Neural progenitor cell (in vitro differentiated cells): ENCODE data around the gene RNMT. TPM values are rescaled to one million over a fixed set of nuclear protein-coding genes. Genes with fewer than 3 reads are reported as not detected.

ENCODE experiments used
- DNase-seq: peaks from one replicate; pipeline ENCODE4 v3.0.0-alpha.2; 2016; ENCODE audit warnings: low spot score
- H2AFZ ChIP-seq: fragments of 200-600 bp; sonication (generic); replicated peaks from 2 replicates; pipeline ENCODE4 v1.6.1; 2016; ENCODE audit warnings: antibody characterized with exemption
- H3F3A ChIP-seq: fragments of 200-600 bp; sonication (generic); 2 replicates; pipeline ENCODE4 v1.6.1; 2016; ENCODE audit warnings: antibody characterized with exemption, low read depth
- H3K27ac ChIP-seq: fragments of 200-600 bp; sonication (generic); 2 replicates; pipeline ENCODE4 v1.5.1; 2016; ENCODE audit warnings: mild to moderate bottlenecking
- H3K27me3 ChIP-seq: fragments of 200-600 bp; sonication (generic); 2 replicates; pipeline ENCODE4 v1.6.1; 2016; ENCODE audit warnings: mild to moderate bottlenecking, moderate library complexity
- H3K36me3 ChIP-seq: fragments of 200-600 bp; sonication (generic); 2 replicates; pipeline ENCODE4 v1.5.1; 2016
- H3K4me1 ChIP-seq: fragments of 200-600 bp; sonication (generic); 2 replicates; pipeline ENCODE4 v1.6.1; 2016; ENCODE audit warnings: mixed run types
- H3K4me2 ChIP-seq: fragments of 200-600 bp; sonication (generic); 2 replicates; pipeline ENCODE4 v1.6.1; 2016
- H3K4me3 ChIP-seq: fragments of 200-600 bp; sonication (generic); 2 replicates; pipeline ENCODE4 v1.5.1; 2016
- H3K79me2 ChIP-seq: fragments of 200-600 bp; sonication (generic); 2 replicates; pipeline ENCODE4 v1.6.1; 2016; ENCODE audit warnings: low read depth
- H3K9ac ChIP-seq: fragments of 200-600 bp; sonication (generic); 2 replicates; pipeline ENCODE4 v1.6.1; 2016
- H3K9me3 ChIP-seq: fragments of 200-600 bp; sonication (generic); 2 replicates; pipeline ENCODE4 v1.5.1; 2016; ENCODE audit warnings: low read depth
- H4K20me1 ChIP-seq: fragments of 200-600 bp; sonication (generic); 2 replicates; pipeline ENCODE4 v1.6.1; 2016; ENCODE audit warnings: low read depth
- H3K27ac Mint-ChIP-seq: 3 replicates; pipeline ENCODE4 v1.8.0; 2021; ENCODE audit warnings: mixed read lengths
- H3K27me3 Mint-ChIP-seq: 2 replicates; pipeline ENCODE4 v1.8.0; 2022; ENCODE audit warnings: low read depth, mild to moderate bottlenecking, inconsistent platforms, moderate library complexity, mixed read lengths; ENCODE audit not compliant: insufficient read depth
- H3K36me3 Mint-ChIP-seq: 3 replicates; pipeline ENCODE4 v1.8.0; 2021; ENCODE audit warnings: mixed read lengths
- H3K4me1 Mint-ChIP-seq: 3 replicates; pipeline ENCODE4 v1.8.0; 2021; ENCODE audit warnings: mixed read lengths
- H3K4me3 Mint-ChIP-seq: 3 replicates; pipeline ENCODE4 v1.8.0; 2021; ENCODE audit warnings: mild to moderate bottlenecking, moderate library complexity, mixed read lengths
- H3K9me3 Mint-ChIP-seq: 3 replicates; pipeline ENCODE4 v1.8.0; 2020; ENCODE audit warnings: mixed read lengths
- CTCF ChIP-seq: fragments of 200-600 bp; sonication (generic); IDR thresholded peaks from 2 replicates; pipeline ENCODE4 v1.5.1; 2017; ENCODE audit warnings: antibody characterized with exemption, mild to moderate bottlenecking
- EZH2 ChIP-seq: fragments of 200-600 bp; sonication (generic); IDR thresholded peaks from 2 replicates; pipeline ENCODE4 v1.6.1; 2017; ENCODE audit warnings: antibody characterized with exemption, mild to moderate bottlenecking, moderate library complexity
- EZH2phosphoT487 ChIP-seq: fragments of 200-600 bp; sonication (generic); IDR thresholded peaks from 2 replicates; pipeline ENCODE4 v1.6.1; 2017; ENCODE audit warnings: antibody characterized with exemption
- total RNA-seq: library from RNA; depleted of rRNA; stranded (reverse); fragments of >200 nt; gene quantifications from 2 replicates; pipeline ENCODE4 v1.2.3, GENCODE V29; 2015; ENCODE audit warnings: low replicate concordance

RNMT gene
- total RNA-seq, 1 donor from 2014 or later, result 70.4 TPM

GRCh38 chr18:13730481-13730880 lies 4.0 kb downstream of the RNMT start:
- Mint-ChIP-seq H3K9me3 (no peaks in the 10 kb centered on the region), H3K27me3 (no peaks in the 10 kb centered on the region), H3K4me3 (no peak overlapping the region), H3K4me1 (peaks cover 15% of the 10 kb centered on the region), H3K27ac (no peak overlapping the region), H3K36me3 (peaks cover 15% of the 10 kb centered on the region)
- Histone ChIP-seq H3K27ac (no peak overlapping the region), H3K36me3 (peaks cover 13% of the 10 kb centered on the region), H3K4me2 (no peak overlapping the region), H3K27me3 (no peaks in the 10 kb centered on the region), H3K9me3 (no peaks in the 10 kb centered on the region), H3K4me3 (no peak overlapping the region), H2AFZ (no peak overlapping the region), H3K4me1 (peaks cover 8% of the 10 kb centered on the region), H3F3A (no peaks in the 10 kb centered on the region), H4K20me1 (no peaks in the 10 kb centered on the region), H3K9ac (no peak overlapping the region), H3K79me2 (peaks cover 73% of the 10 kb centered on the region)
- TF ChIP-seq EZH2 (no peak), EZH2phosphoT487 (no peak), CTCF (no peak)
- DNase-seq, result no peak

GRCh38 chr18:13735681-13736080 lies 9.2 kb downstream of the RNMT start:
- Histone ChIP-seq H3K79me2 (peaks cover 26% of the 10 kb centered on the region), H3K9ac (no peak overlapping the region), H2AFZ (no peak overlapping the region), H3F3A (no peaks in the 10 kb centered on the region), H3K9me3 (no peaks in the 10 kb centered on the region), H3K36me3 (peaks cover 32% of the 10 kb centered on the region), H4K20me1 (no peaks in the 10 kb centered on the region), H3K4me2 (no peak overlapping the region), H3K27ac (no peak overlapping the region), H3K27me3 (no peaks in the 10 kb centered on the region), H3K4me1 (no peaks in the 10 kb centered on the region), H3K4me3 (no peak overlapping the region)
- no peak overlapping the region for H3K27ac Mint-ChIP-seq
- H3K4me3 Mint-ChIP-seq, result no peak overlapping the region
- H3K9me3 Mint-ChIP-seq, result no peaks in the 10 kb centered on the region
- TF ChIP-seq EZH2, result no peak
- TF ChIP-seq CTCF, result no peak
- TF ChIP-seq EZH2phosphoT487, result no peak
- DNase-seq, result no peak
- H3K36me3 Mint-ChIP-seq, result peaks cover 24% of the 10 kb centered on the region
- H3K4me1 Mint-ChIP-seq, result no peaks in the 10 kb centered on the region
- H3K27me3 Mint-ChIP-seq, result no peaks in the 10 kb centered on the region

- peaks cover 8% of the 10 kb centered on the region for H3K36me3 ChIP-seq
- no peaks in the 10 kb centered on the region for H3F3A ChIP-seq
- no peak overlapping the region for H2AFZ ChIP-seq
- H3K4me3 ChIP-seq, result no peak overlapping the region
- TF ChIP-seq EZH2phosphoT487, result no peak
- no peak for TF ChIP-seq CTCF
- TF ChIP-seq EZH2, result no peak
- H4K20me1 ChIP-seq, result no peaks in the 10 kb centered on the region
- H3K9me3 Mint-ChIP-seq, result no peaks in the 10 kb centered on the region
- no peak overlapping the region for H3K27ac ChIP-seq
- H3K27me3 ChIP-seq, result no peaks in the 10 kb centered on the region
- no peak overlapping the region for H3K27ac Mint-ChIP-seq
- no peaks in the 10 kb centered on the region for H3K79me2 ChIP-seq
- H3K36me3 Mint-ChIP-seq, result peaks cover 25% of the 10 kb centered on the region
- H3K27me3 Mint-ChIP-seq, result peaks cover 3% of the 10 kb centered on the region
- no peaks in the 10 kb centered on the region for H3K4me1 ChIP-seq
- H3K4me2 ChIP-seq, result no peak overlapping the region
- no peak overlapping the region for H3K9ac ChIP-seq
- H3K9me3 ChIP-seq, result no peaks in the 10 kb centered on the region
- no peak overlapping the region for H3K4me3 Mint-ChIP-seq
- no peak for DNase-seq
- H3K4me1 Mint-ChIP-seq, result no peaks in the 10 kb centered on the region
These were observed 19.2 kb downstream of the RNMT start for GRCh38 chr18:13745696-13746095.
